Dermis lymphatic vessel endothelial cell (primary cell): ENCODE results near the gene NMRAL1. TPM values are rescaled to one million over a fixed set of nuclear protein-coding genes. Genes with fewer than 3 reads are reported as not detected.

Experiments used
- total RNA-seq: library from RNA; depleted of rRNA; stranded (reverse); fragments of >200 nt; gene quantifications from 2 replicates; pipeline ENCODE4 v1.2.1, GENCODE V29; 2014

The NMRAL1 gene
- total RNA-seq, result 46.1 and 52.2 TPM in 2 replicates

DNA sequence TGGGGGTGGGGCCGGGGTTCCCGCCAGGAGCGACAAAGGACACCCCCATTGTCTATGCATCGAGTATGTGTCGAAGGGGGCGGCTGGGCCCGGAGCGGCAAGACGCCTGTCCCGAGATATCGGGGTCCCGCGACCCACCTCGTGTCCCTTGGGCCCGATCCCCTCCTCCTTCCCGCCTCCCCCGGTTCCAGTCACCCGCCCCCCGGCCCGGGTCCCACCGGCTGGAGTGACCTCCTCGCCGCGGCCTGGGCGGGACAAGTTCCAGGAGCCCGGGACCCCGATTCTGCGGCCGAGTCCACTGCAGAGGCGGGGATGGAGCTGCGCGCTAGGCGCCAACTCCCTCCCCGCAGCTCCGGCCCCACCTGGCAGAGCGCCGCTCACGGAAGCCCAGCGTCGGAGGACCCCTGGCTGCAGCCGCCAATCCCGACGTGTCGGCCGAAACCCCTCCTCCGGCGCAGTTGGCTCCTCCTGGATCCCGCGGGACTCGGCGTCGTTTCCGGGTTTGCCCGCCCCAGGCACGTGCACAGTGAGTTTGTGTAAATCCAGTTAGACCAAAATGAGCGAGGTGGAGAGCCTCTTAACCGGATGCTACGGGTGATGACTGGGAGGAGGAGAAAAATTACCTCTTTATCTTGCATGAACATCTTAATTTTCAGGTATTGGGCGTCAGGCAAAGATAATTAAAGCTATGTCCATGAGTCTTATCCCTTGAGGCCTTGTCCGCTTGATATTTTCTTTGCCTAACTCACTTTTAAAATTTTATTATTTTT, at the start of gene NMRAL1:
Gene NMRAL1 (minus strand): TSS at position 434 of the 770 bp plus-strand sequence. CDS start 493 bp downstream, outside the sequence.

DNA sequence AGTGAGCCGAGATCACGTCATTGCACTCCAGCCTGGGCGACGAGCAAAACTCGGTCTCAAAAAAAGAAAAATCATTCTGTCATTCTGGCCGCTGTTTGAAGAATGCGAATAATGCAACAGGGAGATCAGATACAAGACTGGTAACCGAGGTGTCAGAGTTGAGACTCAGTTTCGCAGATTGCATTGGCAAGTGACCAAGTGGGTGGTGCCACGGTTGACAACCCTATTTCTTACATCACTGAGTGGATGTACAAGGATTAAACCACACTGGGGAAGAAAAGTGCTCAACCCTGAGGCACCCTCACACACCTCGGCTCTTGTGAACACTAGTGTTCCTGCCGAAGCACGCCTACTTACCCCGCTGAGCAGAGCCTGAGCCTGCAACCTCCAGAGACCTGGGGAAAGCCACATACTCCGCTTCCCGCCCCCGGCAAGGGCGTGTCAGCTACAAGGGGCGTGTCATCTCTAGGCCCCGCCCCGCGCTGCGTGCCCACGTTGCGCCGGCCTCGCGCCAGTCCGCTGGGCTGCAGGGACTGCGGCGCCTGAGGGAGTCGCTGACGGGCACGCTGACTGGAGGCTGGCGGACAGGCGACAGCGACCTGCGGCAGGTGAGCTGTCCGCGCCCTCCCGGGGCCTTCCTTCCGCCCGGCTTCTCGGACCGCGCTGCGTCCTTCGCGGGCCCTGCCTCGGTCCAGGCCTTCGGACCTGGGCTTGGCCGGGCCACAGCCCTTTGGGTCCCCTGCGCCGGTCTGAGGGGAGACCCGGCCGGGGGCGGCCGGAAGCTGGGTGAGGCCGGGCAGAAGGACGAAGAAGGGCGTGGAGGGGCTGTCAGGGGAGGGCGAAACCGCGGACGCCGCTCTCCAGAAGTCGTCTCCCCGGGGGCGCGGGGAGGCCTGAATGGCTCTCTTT, 1.7 kb upstream of the NMRAL1 start, which contains the start of gene HMOX2:
Gene HMOX2 (plus strand): TSS at position 519 of the 909 bp plus-strand sequence. CDS start 29,127 bp downstream, outside the sequence.

GRCh38 chr16:4425378-4426020, 48.9 kb downstream of the NMRAL1 start, which contains the start of gene DNAJA3:
Gene DNAJA3, plus strand, starts transcription at chr16:4425868. Its CDS starts 14 bp downstream, at chr16:4425882.

GRCh38 chr16:4416200-4417032, 58.0 kb downstream of the NMRAL1 start, which contains the start of gene CORO7:
Gene CORO7, minus strand, starts transcription at chr16:4416596. Its CDS starts 78 bp downstream, at chr16:4416518.

Other genes with a start within 250 kb of the NMRAL1 start
- gene SRL, start 232.5 kb downstream of the NMRAL1 start, total RNA-seq, result 0.09 and 0.11 TPM in 2 replicates
- 3.4 and 4.8 TPM in 2 replicates for gene TFAP4, start 201.6 kb downstream of the NMRAL1 start, total RNA-seq
- 0.43 and 0.54 TPM in 2 replicates for gene GLIS2, start 158.6 kb downstream of the NMRAL1 start, total RNA-seq
- gene PAM16, start 123.3 kb downstream of the NMRAL1 start, total RNA-seq, result 15.0 and 16.4 TPM in 2 replicates
- gene VASN, start 102.8 kb downstream of the NMRAL1 start, total RNA-seq, result 0.95 and 1.1 TPM in 2 replicates
- 24.9 and 31.2 TPM in 2 replicates for gene CORO7, start 58.0 kb downstream of the NMRAL1 start, total RNA-seq
- gene DNAJA3, start 48.8 kb downstream of the NMRAL1 start, total RNA-seq, result 25.2 and 41.9 TPM in 2 replicates
- 100 and 114 TPM in 2 replicates for gene HMOX2, start 1.8 kb upstream of the NMRAL1 start, total RNA-seq
- gene CDIP1, start 64.1 kb upstream of the NMRAL1 start, total RNA-seq, result 3.2 and 3.9 TPM in 2 replicates
- gene C16orf96, start 81.7 kb upstream of the NMRAL1 start, total RNA-seq, result under 0.01 TPM in 1 of 2 replicates, not detected in the other
- gene UBALD1, start 140.3 kb upstream of the NMRAL1 start, total RNA-seq, result 4.6 and 6.1 TPM in 2 replicates
- 13.4 and 19.9 TPM in 2 replicates for gene MGRN1, start 150.2 kb upstream of the NMRAL1 start, total RNA-seq
- 25.0 and 30.5 TPM in 2 replicates for gene NUDT16L1, start 218.9 kb upstream of the NMRAL1 start, total RNA-seq